PC-3 (cell line): ENCODE results near the gene FAM222A. TPM values are rescaled to one million over a fixed set of nuclear protein-coding genes. Genes with fewer than 3 reads are reported as not detected.

Experiments
- ATAC-seq: fragments of 200-7000 bp; cut with Tn5 transposase; 2 replicates; pipeline ENCODE4 v1.9.1; 2020; ENCODE audit warnings: mild to moderate bottlenecking, moderate library complexity
- BruUV-seq: library from RNA; stranded (reverse); fragments of 400-500 nt; replicated peaks from 2 replicates; lab custom pipeline; 2021; lab: Mats Ljungman, UMichigan
- CTCF ChIA-PET: fragments of 300-600 bp; sonication (Branson Sonifier 250); formaldehyde crosslinking; loops from one replicate; lab custom pipeline; 2022; ENCODE audit warnings: antibody characterized with exemption; lab: Charles Lee
- POLR2A ChIA-PET: fragments of 300-600 bp; sonication (Branson Sonifier 250); formaldehyde crosslinking; loops from one replicate; lab custom pipeline; 2022; ENCODE audit warnings: antibody characterized with exemption; ENCODE audit not compliant: unreplicated experiment; lab: Charles Lee
- DNase-seq: peaks from one replicate; pipeline ENCODE4 v3.0.0-alpha.2; 2015
- H2AFZ ChIP-seq: fragments of 300-600 bp; sonication (generic); 2 replicates; pipeline ENCODE4 v1.6.0; 2016; ENCODE audit warnings: antibody characterized with exemption, low read length
- H3F3A ChIP-seq: fragments of 300-600 bp; sonication (generic); one replicate; pipeline ENCODE4 v1.6.0; 2017; ENCODE audit warnings: antibody characterized with exemption, low read length, control low read depth, mild to moderate bottlenecking; ENCODE audit not compliant: unreplicated experiment
- H3K27ac ChIP-seq: fragments of 300-600 bp; sonication (generic); 2 replicates; pipeline ENCODE4 v1.5.1; 2016; ENCODE audit warnings: mild to moderate bottlenecking, low read length
- H3K27me3 ChIP-seq: fragments of 300-600 bp; sonication (generic); 2 replicates; pipeline ENCODE4 v1.6.1; 2016; ENCODE audit warnings: low read length, mixed read lengths
- H3K36me3 ChIP-seq: fragments of 300-600 bp; sonication (generic); 2 replicates; pipeline ENCODE4 v1.6.1; 2016; ENCODE audit warnings: low read depth, mixed run types, low read length, mixed read lengths
- H3K4me1 ChIP-seq: fragments of 300-600 bp; sonication (generic); 2 replicates; pipeline ENCODE4 v1.5.1; 2016; ENCODE audit warnings: low read length; ENCODE audit not compliant: insufficient read depth
- H3K4me2 ChIP-seq: fragments of 300-600 bp; sonication (generic); 2 replicates; pipeline ENCODE4 v1.6.0; 2016; ENCODE audit warnings: low read length
- H3K4me3 ChIP-seq: fragments of 300-600 bp; sonication (generic); 2 replicates; pipeline ENCODE4 v1.5.1; 2016; ENCODE audit warnings: mild to moderate bottlenecking, low read length, mixed read lengths
- H3K79me2 ChIP-seq: fragments of 300-600 bp; sonication (generic); 2 replicates; pipeline ENCODE4 v1.6.1; 2017; ENCODE audit warnings: low read length, mixed read lengths
- H3K9ac ChIP-seq: fragments of 300-600 bp; sonication (generic); 2 replicates; pipeline ENCODE4 v1.6.0; 2016; ENCODE audit warnings: mild to moderate bottlenecking, low read length
- H3K9me2 ChIP-seq: fragments of 300-600 bp; sonication (generic); replicated peaks from 2 replicates; pipeline ENCODE4 v1.6.1; 2016; ENCODE audit warnings: mixed run types, low read length, mixed read lengths
- H3K9me3 ChIP-seq: fragments of 300-600 bp; sonication (generic); 2 replicates; pipeline ENCODE4 v1.6.1; 2016; ENCODE audit warnings: low read length, mixed read lengths
- H4K20me1 ChIP-seq: fragments of 300-600 bp; sonication (generic); 2 replicates; pipeline ENCODE4 v1.6.1; 2016; ENCODE audit warnings: low read length, mixed read lengths
- EZH2 ChIP-seq: fragments of 300-600 bp; sonication (generic); IDR thresholded peaks from one replicate; pipeline ENCODE4 v1.6.1; 2017; ENCODE audit warnings: antibody characterized with exemption, mild to moderate bottlenecking, low read length; ENCODE audit not compliant: unreplicated experiment
- EZH2phosphoT487 ChIP-seq: fragments of 300-600 bp; sonication (generic); IDR thresholded peaks from 2 replicates; pipeline ENCODE4 v1.6.1; 2018; ENCODE audit warnings: mild to moderate bottlenecking, antibody characterized with exemption, low read length, borderline replicate concordance
- intact Hi-C: fragments of 100-400 bp; cut with micrococcal nuclease; formaldehyde crosslinking; loops from 2 replicates; pipeline ENCODE4 v1.9.0; 2023
- total RNA-seq: library from RNA; depleted of rRNA; stranded (reverse); fragments of >200 nt; gene quantifications from 2 replicates; pipeline ENCODE4 v1.2.3, GENCODE V29; 2014
- TF ChIP-seq, protein P1 (sequence below): fragments of 300-600 bp; sonication (generic); conservative IDR thresholded peaks from 2 replicates; pipeline ENCODE4 v1.5.1; 2017; ENCODE audit warnings: antibody characterized with exemption, low read depth, mild to moderate bottlenecking, low read length

FAM222A gene
- total RNA-seq, 1 experiment from 2014 or later, result 11.7 TPM

DNA sequence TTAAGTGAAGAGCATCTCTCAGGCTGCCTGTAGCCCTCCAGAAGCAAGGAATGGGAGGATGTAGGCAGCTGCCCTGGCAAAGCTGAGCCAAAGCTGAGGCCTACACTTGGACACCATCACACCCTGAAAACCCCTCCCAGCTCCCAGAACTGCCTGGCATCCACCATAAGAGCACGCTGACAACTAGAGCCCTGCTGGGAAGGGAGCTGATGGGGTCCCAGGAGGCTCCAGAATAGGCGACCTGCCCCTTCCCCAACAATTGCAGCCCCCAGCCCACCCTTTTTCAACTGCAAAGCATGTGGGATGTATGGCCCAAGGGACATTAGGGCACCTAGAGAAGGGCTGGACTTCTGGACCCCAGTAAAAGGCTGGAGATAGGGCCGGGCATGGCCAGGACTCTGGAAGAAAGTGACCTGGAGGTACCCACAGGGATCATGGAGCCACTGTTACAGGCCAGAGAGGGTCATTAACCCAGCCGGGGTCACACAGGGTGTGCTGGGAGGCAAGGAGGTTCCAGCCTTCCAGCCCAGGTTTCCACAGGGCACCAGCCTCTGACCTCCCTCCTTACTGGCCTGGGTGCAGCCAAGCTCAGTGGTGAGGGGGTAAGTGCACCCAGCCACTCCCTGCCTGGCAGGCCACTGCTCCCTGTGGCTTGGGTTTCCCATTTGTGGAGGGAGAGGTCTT is 27.8 kb downstream of the FAM222A start:
- H3K9ac ChIP-seq, result no peak overlapping the region
- H3K27me3 ChIP-seq, result no peaks in the 10 kb centered on the region
- ChIA-PET POLR2A (no interaction called here), CTCF (no interaction called here)
- H3K36me3 ChIP-seq, result no peaks in the 10 kb centered on the region
- no peak overlapping the region for H3K4me2 ChIP-seq
- H3K9me3 ChIP-seq, result no peaks in the 10 kb centered on the region
- H3F3A ChIP-seq, result no peaks in the 10 kb centered on the region
- BruUV-seq, result no TSS peak
- ATAC-seq (no peak), DNase-seq (no peak)
- H3K4me3 ChIP-seq, result no peak overlapping the region
- no peaks in the 10 kb centered on the region for H3K9me2 ChIP-seq
- H2AFZ ChIP-seq, result no peak overlapping the region
- intact Hi-C loops, result no loop called here
- H3K79me2 ChIP-seq, result no peaks in the 10 kb centered on the region
- H3K4me1 ChIP-seq, result no peaks in the 10 kb centered on the region
- H3K27ac ChIP-seq, result no peak overlapping the region
- no peaks in the 10 kb centered on the region for H4K20me1 ChIP-seq
- no peak for TF ChIP-seq EZH2
- no peak for TF ChIP-seq EZH2phosphoT487
- TF ChIP-seq, protein P1, sequence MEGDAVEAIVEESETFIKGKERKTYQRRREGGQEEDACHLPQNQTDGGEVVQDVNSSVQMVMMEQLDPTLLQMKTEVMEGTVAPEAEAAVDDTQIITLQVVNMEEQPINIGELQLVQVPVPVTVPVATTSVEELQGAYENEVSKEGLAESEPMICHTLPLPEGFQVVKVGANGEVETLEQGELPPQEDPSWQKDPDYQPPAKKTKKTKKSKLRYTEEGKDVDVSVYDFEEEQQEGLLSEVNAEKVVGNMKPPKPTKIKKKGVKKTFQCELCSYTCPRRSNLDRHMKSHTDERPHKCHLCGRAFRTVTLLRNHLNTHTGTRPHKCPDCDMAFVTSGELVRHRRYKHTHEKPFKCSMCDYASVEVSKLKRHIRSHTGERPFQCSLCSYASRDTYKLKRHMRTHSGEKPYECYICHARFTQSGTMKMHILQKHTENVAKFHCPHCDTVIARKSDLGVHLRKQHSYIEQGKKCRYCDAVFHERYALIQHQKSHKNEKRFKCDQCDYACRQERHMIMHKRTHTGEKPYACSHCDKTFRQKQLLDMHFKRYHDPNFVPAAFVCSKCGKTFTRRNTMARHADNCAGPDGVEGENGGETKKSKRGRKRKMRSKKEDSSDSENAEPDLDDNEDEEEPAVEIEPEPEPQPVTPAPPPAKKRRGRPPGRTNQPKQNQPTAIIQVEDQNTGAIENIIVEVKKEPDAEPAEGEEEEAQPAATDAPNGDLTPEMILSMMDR, result no peak

DNA sequence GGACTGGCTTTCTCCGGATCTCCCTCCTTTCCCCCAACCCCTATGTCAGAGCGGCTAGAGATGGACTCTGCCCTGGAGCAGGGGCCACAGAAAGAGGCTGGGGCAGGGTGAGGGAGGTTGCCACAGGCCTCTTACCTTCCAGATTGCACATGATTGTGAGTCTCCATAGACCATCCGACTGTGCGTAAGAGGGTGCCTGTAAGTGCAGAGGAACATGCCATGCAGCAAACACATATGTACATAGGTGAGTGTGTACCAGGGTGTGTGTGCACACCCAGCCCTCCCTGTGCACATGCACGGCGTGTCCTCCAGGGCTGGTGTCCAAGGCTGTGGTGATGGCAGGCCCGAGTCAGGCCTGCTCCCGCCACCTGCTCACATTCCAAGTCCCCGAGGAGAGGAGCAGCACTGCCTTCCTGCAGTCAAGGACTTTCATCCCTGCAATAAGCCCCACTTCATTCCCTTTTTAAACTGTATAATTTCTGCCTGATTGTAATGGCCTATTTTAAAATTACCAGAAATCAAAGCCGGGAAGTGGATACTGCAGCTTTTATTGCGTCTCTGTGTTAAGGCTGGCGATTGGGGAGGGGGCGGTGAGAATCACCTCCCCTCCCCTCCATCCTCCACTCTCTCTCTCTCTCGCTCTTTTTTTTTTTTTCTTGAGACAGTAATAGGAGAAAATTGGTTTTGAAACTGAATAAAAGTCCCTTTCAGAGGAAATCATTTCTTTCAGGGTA is 28.5 kb downstream of the FAM222A start:
- H3K9me2 ChIP-seq, result no peaks in the 10 kb centered on the region
- H3K79me2 ChIP-seq, result no peaks in the 10 kb centered on the region
- no peaks in the 10 kb centered on the region for H4K20me1 ChIP-seq
- no peak for DNase-seq
- H3K36me3 ChIP-seq, result no peaks in the 10 kb centered on the region
- H2AFZ ChIP-seq, result no peak overlapping the region
- no peaks in the 10 kb centered on the region for H3K9me3 ChIP-seq
- CTCF ChIA-PET, result no interaction called here
- no peaks in the 10 kb centered on the region for H3K27me3 ChIP-seq
- no peaks in the 10 kb centered on the region for H3K4me1 ChIP-seq
- intact Hi-C loops, result no loop called here
- H3K27ac ChIP-seq, result no peak overlapping the region
- BruUV-seq, result no TSS peak
- H3F3A ChIP-seq, result no peaks in the 10 kb centered on the region
- no peak for ATAC-seq
- TF ChIP-seq, protein P1, result no peak
- TF ChIP-seq EZH2phosphoT487 (no peak), EZH2 (no peak)
- H3K9ac ChIP-seq, result no peak overlapping the region
- H3K4me2 ChIP-seq, result no peak overlapping the region
- POLR2A ChIA-PET, result no interaction called here
- H3K4me3 ChIP-seq, result no peak overlapping the region
